ENCODE measurements around the gene RND1. TPM values are rescaled to one million over a fixed set of nuclear protein-coding genes. Genes with fewer than 3 reads are reported as not detected.

Gene RND1
- polyA plus RNA-seq, 1 of the 3 experiments (the other 2 are of a cell fraction): 0.39 TPM

GRCh38 chr12:48882972-48883304 is 17.3 kb upstream of the RND1 start:
- H3K9me2 ChIP-seq: no peaks in the 10 kb centered on the region
- H4K20me1 ChIP-seq (ENCODE audit: insufficient read depth): no peaks in the 10 kb centered on the region
- H2AFZ ChIP-seq (ENCODE audit: low read depth): no peak overlapping the region; the same call in 1 of the 2 replicates
- H3K4me1 ChIP-seq (ENCODE audit: control insufficient read depth in 1 of 2, insufficient read depth in 2 of 2, low read depth in 1 of 2, low read length in 1 of 2): peaks cover 5 to 12% of the 10 kb centered on the region in 2 experiments; a peak in 1 of 4 replicates
- no peaks in the 10 kb centered on the region for H3K9me3 ChIP-seq
- no peak for DNase-seq
- H3K4me2 ChIP-seq: no peak overlapping the region
- TF ChIP-seq SMC3 (IDR thresholded peaks at IDR 0.05; ENCODE audit: low read depth, low read length) (no peak), PBX3 (IDR thresholded peaks at IDR 0.05) (no peak), TEAD4 (IDR thresholded peaks at IDR 0.05; ENCODE audit: borderline replicate concordance, insufficient read depth) (no peak), RXRA (IDR thresholded peaks at IDR 0.05; ENCODE audit: borderline replicate concordance, low read depth) (no peak), RAD21 (IDR thresholded peaks at IDR 0.05; ENCODE audit: low read length) (no peak), EP300 (IDR thresholded peaks at IDR 0.05; ENCODE audit: borderline replicate concordance in 1 of 2, low read depth in 1 of 2, low read length in 1 of 2) (no peak), ELF1 (IDR thresholded peaks at IDR 0.05) (no peak)
- TF ChIP-seq, protein P1, sequence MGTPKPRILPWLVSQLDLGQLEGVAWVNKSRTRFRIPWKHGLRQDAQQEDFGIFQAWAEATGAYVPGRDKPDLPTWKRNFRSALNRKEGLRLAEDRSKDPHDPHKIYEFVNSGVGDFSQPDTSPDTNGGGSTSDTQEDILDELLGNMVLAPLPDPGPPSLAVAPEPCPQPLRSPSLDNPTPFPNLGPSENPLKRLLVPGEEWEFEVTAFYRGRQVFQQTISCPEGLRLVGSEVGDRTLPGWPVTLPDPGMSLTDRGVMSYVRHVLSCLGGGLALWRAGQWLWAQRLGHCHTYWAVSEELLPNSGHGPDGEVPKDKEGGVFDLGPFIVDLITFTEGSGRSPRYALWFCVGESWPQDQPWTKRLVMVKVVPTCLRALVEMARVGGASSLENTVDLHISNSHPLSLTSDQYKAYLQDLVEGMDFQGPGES (IDR thresholded peaks at IDR 0.05; ENCODE audit: low read depth, low read length): no peak
- TF ChIP-seq, protein P2, sequence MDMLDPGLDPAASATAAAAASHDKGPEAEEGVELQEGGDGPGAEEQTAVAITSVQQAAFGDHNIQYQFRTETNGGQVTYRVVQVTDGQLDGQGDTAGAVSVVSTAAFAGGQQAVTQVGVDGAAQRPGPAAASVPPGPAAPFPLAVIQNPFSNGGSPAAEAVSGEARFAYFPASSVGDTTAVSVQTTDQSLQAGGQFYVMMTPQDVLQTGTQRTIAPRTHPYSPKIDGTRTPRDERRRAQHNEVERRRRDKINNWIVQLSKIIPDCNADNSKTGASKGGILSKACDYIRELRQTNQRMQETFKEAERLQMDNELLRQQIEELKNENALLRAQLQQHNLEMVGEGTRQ (IDR thresholded peaks at IDR 0.05; ENCODE audit: borderline replicate concordance, low read depth, low read length): no peak
- TF ChIP-seq, protein P3, sequence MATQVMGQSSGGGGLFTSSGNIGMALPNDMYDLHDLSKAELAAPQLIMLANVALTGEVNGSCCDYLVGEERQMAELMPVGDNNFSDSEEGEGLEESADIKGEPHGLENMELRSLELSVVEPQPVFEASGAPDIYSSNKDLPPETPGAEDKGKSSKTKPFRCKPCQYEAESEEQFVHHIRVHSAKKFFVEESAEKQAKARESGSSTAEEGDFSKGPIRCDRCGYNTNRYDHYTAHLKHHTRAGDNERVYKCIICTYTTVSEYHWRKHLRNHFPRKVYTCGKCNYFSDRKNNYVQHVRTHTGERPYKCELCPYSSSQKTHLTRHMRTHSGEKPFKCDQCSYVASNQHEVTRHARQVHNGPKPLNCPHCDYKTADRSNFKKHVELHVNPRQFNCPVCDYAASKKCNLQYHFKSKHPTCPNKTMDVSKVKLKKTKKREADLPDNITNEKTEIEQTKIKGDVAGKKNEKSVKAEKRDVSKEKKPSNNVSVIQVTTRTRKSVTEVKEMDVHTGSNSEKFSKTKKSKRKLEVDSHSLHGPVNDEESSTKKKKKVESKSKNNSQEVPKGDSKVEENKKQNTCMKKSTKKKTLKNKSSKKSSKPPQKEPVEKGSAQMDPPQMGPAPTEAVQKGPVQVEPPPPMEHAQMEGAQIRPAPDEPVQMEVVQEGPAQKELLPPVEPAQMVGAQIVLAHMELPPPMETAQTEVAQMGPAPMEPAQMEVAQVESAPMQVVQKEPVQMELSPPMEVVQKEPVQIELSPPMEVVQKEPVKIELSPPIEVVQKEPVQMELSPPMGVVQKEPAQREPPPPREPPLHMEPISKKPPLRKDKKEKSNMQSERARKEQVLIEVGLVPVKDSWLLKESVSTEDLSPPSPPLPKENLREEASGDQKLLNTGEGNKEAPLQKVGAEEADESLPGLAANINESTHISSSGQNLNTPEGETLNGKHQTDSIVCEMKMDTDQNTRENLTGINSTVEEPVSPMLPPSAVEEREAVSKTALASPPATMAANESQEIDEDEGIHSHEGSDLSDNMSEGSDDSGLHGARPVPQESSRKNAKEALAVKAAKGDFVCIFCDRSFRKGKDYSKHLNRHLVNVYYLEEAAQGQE (IDR thresholded peaks at IDR 0.05; ENCODE audit: low read depth, low read length): no peak
- H3K36me3 ChIP-seq (replicated peaks in 1 of 2; ENCODE audit: control insufficient read depth in 1 of 2, insufficient read depth in 2 of 2, low read length in 1 of 2): no peaks in the 10 kb centered on the region
- no peak overlapping the region for H3K9ac ChIP-seq
- H3K27me3 ChIP-seq (ENCODE audit: insufficient read depth): peaks cover 4% of the 10 kb centered on the region; the same call in 1 of the 2 replicates
- ChIA-PET POLR2A (interaction anchor here (2.2 kb wide), 1 partner anchor 17 kb away, joined by 7 read pairs; no protein-coding TSS in a partner anchor), CTCF (interaction anchor here (15.3 to 34.8 kb wide), 2 partner anchors 2 to 16 kb away, joined by 667 read pairs; partner anchors contain the start of genes DDX23 and RND1)
- H3K4me3 ChIP-seq (ENCODE audit: low read depth in 2 of 2, low read length in 1 of 2): no peak overlapping the region
- no peaks in the 10 kb centered on the region for H3K79me2 ChIP-seq (ENCODE audit: insufficient read depth)
- H3K27ac ChIP-seq (ENCODE audit: low read depth in 2 of 2, low read length in 1 of 2): no peak overlapping the region
- no peaks in the 10 kb centered on the region for H3F3A ChIP-seq (replicated peaks; ENCODE audit: insufficient read depth)
- WGBS (ENCODE audit: low lambda C conversion rate): 78% methylated on average over 3 of the region's 3 CpGs

Data from SK-N-SH (cell line).